NK-92 treated with Interleukin-12 subunit alpha and Interleukin-12 subunit beta, amount 100 ng/mL, for 24 hours (cell line): ENCODE data around the gene SASH1.

Experiments
- DNase-seq: peaks from one replicate; lab custom pipeline; 2025; lab: John Stamatoyannopoulos, UW

The SASH1 gene

DNA sequence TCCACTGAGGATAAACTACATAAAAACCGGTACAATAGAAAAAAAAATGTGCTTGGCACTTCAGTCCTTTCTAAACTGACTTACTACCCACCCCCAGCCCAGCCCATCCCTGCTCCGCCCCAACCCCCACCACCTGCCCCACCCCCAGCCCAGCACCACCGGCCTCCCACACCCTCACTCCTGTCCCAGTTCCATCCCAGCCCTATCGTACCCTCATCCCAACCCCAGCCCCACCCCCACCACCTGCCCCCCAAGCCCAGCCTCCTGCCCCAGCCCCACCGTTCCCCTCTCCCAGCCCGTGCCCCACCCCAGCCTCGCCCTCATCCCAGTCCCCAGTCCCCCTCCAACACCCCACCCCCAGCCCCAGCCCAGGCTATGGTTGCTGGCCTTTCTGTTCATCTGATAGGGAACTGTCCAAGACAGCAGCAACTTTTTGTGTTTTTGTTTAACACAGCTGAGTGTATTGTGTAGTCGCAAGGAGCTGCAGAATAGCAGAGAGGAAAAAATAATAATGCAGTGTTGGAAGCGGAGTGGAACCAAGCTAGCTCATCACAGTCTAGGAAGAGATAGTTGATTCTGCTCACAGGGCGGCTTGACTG, 61.9 kb downstream of the SASH1 start:
- no peak for DNase-seq

DNA sequence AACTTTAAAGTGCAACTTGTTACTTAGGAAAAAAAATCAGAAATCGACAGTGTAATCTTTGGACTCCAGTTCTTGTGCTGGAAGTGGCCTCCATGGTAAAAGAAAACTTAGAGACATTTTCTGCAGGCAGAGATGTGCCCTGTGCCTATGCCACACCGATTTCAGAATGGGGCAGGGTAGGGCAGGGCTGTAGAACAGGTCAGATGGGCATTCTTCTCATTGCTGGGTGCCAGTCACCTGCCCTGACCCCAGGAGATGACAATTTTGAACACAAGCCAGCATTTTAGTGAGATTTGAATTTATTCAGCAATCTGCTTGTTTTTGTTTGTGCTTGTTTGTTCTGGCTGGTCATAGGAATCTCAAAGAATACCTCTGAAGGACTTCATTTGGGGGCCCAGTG, 63.3 kb downstream of the SASH1 start:
- DNase-seq: no peak

DNA sequence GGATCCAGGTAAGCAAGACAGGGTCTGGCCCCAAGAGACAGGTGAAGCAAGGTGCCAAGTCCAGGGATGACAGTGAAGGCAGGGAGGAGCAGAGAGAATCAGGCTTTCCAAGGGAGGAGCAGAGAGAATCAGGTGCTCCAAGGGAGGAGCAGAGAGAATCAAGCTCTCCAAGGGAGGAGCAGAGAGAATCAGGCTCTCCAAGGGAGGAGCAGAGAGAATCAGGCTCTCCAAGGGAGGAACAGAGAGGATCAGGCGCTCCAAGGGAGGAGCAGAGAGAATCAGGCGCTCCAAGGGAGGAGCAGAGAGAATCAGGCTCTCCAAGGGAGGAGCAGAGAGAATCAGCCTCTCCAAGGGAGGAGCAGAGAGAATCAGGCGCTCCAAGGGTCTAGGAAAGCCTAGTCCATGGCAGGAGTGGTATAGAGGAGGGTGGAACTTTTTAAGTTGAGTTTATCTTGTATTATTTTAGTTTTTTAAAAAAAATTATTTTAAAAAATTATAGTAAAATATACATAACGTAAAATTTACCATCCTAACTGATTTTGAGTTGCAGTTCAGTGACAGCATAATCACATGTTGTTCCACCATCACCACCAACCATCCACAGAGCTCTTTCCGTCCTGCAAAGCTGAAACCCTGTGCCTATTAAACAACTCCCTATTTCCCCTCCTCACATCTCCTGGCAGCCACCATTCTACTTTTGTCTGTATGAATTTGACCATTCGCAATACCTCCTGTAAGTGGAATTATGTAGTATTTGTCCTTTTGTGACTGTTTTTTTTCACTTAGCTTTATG, 64.1 kb downstream of the SASH1 start:
- no peak for DNase-seq

DNA sequence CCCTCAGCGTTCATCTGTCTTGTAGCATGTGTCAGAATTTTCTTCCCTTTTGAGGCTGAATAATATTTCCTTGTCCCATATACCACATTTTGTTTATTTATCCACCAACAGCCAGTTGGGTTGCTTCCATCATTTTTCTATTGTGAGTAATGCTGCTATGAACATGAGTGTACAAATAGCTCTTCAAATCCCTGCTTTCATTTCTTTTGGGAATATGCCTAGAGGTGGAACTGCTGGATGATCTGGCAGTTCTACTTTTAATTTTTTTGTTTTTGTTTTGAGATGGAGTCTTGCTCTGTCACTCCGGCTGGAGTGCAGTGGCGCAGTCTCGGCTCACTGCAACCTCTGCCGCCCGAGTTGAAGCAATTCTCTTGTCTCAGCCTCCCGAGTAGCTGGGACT, 64.7 kb downstream of the SASH1 start:
- no peak for DNase-seq

DNA sequence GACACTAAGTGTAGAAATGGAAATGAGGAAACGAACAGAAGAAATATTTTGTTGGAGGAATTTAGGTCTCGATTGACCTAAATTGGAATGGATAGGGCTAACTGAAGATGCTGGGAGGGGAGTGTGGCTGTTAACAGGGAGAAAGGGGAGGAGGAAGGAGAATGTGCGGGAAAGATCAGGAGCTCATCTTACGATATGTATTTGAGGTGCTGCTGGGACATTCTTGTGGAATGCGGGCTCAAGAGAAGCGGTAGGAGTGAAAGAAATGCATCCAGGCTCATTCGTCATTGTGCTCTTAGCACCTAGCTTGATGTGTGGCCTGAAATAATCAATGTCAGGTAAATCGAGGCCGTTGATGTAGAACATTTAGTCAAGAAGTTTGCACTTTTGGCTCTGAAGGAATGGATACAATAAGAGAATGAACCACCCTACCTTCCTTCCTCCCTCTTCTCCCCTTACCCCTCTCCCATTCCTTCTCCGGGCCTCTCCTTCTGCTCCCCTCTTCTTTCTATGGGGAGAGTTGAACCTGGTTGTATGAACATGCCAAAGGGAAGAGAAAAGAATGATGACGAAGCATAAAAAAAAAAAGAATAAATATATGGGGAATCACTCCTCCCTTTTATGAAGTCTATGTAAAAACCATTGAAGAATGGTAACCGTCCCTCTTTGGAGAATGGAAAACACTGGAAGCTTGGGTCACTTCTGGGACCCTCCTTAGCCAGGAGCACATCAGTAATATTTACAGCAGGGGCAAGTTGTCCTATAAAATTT, 70.9 kb downstream of the SASH1 start:
- no peak for DNase-seq

DNA sequence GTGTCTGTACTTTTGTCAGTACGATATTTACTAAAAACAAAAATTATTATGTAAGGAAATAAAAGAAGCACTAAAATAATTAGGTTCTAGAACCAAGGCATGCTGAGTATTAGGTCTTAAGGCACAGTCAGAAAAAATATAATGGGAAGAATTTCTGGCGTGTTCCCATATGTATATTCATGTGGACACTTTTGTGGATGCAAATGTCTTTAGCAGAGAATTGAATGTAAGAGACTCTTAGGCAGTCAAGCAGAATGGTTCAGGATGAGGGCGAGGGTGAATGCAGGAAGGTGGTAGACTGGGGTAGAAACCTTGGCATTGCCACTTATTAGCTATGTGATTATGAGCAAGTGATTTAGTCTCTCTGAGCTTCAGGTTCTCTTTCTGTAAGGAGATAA, 71.5 kb downstream of the SASH1 start:
- DNase-seq: no peak

DNA sequence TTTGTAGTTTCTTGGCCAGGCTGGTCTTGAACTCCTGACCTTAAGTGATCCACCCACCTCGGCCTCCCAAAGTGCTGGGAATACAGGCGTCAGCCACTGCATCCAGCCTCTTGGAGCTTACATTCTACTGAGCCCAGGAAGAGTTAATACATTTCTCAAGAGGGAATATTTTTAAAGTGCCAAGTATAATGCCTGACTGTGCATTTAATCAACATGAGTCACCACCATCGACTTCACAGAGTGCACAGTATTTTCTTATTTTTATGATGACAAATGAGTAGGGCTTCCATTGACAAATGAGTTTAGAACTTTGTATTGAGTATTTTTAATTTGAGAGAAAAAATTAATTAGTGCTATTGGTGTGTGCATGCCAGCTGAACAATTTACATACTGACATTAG, 72.2 kb downstream of the SASH1 start:
- no peak for DNase-seq

DNA sequence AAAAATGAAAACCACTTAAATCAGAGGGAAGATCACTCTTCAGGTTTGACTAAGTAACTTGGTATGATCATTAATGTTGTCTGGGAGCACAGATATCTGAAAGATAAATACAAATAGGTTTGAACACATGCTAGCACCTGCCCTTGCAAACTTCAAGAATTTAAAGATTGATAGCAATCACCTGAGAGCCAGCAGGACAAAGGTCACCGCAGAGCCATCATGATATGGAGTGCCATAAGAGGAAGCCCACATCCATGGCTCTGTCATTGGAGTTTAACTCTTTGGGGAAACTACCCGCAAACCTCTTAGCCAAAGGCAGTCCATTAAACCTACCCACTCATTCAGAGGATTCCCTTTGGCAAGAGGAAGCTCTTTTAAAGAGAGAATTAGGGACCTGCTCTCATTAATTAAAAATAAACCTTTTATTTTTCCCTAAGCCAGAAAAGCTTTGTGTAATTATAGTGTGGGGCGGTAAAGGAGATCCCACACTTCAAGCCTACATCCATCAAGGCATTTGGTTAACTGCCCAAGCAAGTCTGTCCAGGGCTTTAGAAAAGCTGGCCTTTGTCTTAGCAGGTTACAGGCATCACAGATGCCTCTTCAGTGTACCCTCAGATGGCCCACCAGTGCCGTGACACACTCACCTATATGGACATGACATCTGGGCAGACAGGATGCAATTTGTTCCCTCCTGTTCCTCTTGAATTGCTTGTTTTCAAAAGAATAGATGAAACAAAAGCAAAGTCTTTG, 73.0 kb downstream of the SASH1 start:
- no peak for DNase-seq

DNA sequence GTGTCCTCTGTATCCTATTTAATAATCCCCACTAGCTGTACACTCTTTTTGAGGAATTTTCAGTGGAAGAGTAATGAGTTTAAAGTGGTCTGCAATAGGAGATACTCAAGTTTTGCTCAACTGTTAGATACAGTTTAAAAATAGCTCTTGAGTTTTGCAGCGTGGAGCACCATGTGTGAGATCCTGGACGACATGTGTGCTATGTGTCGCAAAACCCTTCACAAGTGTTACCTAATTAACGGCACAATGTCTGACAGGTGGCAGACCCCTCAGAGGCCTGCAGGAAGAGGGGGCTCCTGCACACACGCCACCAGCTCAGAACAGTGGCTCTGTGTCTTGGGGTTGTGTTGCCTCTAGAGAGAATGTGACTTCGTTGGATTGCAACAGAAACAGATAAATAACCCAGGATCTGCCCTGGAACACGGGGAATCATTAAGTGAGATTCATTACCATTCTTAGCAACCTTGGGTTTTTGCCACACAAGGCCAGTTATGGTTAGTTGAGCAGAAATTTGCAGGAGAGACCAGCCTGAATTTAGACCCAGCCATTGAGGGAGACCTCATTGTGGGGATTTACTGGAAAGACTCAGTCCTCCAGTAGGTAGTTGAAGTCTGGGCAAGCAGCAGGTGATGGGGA, 73.8 kb downstream of the SASH1 start:
- no peak for DNase-seq

DNA sequence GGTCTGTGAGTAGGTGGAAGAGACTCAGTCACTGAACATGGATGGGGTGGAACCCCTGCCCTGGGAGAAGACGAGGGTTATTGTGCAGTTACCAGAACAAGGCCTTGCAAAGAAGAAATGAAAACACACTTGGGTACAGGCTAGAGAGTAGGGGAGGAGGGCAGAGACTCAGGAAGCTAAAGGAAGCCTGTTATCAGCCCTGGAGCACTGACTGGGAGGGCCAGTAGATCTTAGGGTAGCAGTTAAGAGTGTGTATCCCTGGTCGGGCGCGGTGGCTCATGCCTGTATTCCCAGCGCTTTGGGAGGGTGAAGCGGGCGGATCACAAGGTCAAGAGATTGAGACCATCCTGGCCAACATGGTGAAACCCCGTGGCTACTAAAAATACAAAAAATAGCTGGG, 74.4 kb downstream of the SASH1 start:
- no peak for DNase-seq

DNA sequence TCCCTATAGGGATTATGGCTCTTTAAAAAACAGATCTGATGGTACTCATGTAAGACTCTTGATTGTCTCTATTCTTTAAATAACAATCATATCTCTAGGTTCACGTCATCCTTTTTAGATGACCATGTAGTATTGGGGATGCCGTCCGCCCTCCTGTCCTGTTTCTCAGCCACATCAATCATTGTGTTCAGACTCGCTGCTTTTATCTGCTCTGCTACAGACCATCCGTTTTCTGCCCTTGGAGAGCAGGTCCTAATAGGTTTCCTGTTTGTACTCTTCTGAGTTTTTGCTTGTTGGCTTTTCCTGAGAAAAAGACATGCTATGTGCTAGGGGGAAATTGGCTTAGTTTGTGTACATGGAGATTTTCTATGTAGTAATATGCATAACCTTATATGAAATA, 76.8 kb downstream of the SASH1 start:
- no peak for DNase-seq

DNA sequence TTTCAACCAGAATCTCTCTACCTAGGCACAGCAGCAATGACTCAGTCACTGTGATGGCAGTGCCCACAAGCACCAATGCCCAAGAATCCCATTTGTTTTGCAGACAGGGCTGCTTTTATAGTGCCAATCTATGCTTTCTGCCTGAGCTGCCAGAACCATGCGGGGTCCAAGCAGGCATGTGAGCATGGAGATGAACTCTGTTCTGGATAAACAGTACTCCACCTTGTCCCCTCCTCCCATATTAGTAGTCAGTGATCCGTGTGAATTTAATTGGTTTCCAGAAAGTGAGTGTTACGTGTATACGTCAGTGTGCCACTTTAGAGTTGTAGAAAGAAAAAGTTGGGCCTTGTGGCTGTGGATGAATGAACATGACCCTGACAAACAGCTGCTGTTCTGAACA, 79.4 kb downstream of the SASH1 start:
- DNase-seq: no peak

DNA sequence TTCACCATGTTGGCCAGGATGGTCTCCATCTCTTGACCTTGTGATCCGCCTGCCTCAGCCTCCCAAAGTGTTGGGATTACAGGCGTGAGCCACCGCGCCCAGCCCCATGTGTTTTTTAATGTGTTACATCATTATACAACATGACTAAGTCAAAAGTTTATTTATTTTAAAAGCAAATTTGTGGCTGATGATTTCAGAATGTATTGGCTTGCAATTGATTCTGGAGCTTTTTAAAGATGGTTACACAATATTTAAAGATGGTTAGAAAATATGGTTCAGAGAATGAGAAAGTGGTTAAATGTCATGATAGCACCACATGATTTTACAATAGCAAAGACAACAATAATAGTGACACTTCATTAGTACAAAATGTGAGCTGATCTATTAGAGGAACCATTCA, 80.5 kb downstream of the SASH1 start:
- no peak for DNase-seq

DNA sequence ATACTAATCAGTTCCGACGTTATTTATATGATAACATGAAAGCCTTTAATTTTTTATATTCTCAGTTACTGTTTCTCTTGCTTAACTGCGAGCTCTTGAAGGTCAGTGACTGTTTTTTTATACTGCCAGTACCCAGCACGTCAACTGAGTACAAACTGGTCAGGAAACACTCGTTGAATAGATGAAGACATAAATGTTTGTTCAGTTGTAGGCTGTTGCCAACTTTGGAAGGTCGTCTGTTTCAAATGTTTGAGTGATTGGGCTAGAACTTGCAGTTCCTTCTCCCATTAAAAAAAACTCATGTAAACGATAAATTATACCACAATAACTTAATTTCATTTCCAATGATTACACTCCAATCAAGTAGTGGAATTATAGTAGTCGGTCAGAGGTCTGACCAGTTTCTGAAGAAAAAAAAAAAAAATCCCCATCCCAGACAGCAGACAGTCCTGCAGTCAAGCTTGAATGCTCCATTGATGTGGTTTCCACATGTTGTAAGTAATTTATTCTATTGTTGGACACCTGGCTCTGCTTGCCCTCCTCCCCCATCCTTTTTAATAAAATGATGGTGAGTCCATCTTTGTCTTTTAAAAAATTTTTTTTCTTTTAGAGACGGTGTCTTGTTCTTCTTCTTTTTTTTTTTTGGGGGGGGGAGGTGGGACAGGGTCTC, 81.1 kb downstream of the SASH1 start:
- no peak for DNase-seq

DNA sequence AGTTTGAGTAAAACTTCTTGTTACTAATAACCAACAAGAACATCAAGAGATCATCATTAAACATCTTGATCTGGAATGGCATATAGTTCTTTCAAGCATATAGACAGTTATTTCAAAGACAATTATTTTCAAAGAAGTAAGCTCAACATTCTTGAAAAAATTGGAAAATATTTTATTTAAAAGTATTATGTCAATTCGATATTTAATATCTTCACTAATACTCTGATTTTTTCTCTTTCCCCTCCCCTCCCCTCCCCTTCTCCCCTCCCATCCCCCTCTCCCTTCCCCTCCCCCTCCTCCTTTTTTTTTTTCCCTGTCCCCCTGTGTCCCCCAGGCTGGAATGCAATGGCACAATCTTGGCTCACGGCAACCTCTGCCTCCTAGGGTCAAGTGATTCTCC, 82.8 kb downstream of the SASH1 start:
- no peak for DNase-seq

DNA sequence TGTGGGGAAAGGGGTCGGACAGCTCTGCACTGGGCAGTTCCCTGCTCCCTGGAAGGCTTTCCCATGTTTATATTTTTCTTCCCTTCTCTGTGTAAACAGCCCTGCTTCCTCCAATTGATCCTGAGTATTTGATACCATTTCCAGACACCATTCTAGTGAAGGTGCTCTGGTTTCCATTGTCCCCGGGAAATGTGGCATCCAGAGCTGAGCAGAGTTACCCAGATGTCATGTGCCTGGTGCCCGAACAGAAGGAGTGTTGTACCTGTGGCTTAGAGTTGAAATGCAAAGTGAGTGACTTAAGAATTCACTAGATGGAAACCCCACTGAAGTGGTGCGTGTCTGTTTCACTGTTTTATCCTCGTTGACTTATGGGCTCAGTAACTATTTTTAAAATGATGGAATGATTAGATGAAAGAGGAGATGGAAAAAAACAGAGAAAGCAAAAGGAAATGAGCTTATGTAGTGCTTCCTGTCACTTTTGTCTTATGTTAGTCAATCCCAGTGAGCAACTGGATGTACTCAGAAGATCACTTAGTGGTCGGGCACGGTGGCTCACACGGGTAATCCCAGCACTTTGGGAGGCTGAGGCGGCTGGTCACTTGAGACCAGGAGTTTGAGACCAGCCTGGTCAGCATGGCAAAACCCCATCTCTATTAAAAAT, 83.8 kb downstream of the SASH1 start:
- DNase-seq: no peak

DNA sequence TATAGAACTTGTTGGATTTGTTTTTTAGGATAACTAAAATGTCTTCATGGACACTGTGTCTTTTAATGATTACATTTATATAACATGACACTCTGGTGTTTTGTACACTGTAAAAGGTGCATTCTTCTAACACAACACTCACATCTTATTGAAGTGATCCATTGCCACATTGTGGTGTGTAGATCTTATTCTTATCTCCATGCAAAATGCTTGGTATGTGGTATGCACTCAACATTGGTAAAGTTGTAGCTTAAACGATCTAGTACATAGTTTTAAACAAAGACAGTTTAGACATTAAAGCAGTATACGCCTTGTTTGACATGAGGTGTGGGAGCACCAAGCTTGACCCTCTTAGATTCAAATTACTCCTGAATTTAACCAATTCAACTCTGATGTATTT, 84.7 kb downstream of the SASH1 start:
- no peak for DNase-seq

DNA sequence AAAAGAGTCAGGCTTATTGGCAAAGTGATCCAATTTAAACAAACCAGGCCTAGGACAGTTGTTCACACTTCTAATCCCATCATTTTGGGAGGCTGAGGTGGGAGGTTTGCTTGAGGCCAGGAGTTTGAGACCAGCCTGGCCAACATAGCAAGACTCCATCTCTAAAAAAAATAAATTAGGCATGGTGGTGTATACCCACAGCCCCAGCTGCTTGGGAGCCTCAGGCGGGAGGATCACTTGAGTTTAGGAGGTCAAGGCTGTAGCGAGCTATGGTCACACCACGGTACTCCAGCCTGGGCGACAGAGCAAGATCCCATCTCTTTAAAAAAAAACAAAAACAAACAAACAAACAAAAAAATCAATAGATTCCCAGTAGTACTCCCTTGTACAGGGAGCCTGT, 86.8 kb downstream of the SASH1 start:
- no peak for DNase-seq

DNA sequence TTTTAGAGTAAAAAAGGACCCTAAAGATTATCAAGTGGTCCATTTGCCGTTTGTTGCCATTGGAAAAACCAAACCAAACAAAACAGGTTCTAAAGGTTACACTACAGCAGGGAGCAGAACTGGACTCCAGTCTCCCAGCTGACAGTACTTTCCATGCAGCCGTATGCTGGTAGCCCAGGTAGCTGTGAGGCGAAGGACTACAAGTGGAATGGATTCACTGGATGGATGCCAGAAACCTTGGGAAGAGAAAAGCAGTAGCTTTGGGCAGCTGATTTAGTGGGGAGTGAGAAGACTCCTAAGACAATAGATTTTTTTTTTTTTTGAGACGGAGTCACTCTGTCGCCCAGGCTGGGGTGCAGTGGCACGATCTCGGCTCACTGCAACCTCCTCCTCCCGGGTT, 88.3 kb downstream of the SASH1 start:
- DNase-seq: no peak

DNA sequence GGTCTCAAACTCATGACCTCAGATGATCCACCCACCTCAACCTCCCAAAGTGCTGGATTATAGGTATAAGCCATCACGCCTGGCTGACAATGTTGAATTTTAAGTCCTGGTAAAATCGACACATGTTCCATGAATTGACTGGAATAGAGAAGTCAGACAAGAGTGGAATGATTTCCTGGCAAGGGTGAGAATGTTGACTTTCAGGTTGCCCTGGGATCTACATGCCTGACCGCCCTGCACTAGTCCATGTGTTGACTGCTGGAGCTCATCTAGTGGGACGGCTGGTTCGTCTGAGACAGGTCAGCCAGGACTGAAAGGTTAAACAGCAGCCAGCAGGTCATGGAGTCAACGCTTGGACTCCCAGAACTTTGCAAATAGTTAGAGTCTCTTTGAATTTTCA, 88.8 kb downstream of the SASH1 start:
- no peak for DNase-seq

DNA sequence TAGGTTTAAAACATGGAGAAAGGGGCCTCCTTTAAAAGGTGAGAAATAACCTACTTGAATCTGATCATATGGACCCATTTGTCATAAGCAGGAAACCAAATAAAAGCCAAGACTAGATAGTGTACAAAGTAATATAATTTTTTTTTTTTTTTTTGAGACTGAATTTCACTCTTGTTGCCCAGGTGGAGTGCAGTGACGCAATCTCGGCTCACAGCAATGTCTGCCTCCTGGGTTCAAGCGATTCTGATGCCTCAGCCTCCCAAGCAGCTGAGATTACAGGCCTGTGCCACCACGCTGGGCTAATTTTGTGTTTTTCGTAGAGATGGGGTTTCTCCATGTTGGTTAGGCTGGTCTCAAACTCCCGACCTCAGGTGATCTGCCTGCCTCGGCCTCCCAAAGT, 89.2 kb downstream of the SASH1 start:
- DNase-seq: no peak
